ENCODE results near the gene HBEGF.

The HBEGF gene

DNA sequence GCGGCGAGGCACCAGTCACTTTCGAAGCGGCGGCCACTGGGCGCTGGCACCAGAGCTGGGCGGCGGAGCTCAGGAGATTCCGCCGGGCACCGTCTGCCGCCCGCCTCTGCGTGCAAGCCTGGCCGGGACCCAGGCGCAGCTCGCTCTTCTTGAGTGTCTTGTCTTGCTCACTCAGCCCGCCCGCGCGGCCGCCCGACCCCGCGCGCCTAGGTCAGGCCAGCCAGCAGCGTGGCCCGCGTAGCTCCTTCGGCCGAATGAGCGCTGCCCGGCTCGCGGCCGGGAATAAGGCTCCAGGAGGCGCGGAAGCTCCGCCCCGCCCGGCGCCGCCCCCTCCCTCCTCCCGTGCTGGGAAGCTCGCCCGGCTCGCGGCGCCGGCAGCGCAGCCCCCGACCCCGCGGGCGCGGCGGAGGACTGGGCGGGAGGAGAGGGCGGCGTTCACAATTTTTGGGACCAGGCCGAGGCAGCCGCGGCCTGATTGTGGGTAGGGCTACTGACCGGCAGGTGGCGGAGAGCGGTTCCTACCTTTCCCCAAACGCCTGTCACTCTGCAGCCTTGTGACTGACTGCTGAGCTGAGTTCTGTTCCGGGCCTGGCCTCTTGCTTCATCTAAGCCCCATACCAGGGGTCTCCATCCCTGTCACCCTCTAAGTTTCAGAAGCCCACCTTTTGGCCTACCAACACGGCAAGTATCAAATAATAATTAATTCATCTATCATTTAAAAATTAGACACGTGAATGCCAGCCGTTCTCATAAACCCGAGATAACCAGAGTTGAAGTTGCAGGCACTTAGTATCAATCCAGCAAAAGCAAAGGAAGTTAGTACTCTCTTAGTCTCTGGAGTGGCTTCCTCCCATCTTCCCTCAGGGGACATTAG, at the start of gene HBEGF:
TSS of gene HBEGF (minus strand) at position 256 of the 874 bp plus-strand sequence. CDS start 275 bp downstream, outside the sequence.
- DNase-seq = peak; percentile 58

DNA sequence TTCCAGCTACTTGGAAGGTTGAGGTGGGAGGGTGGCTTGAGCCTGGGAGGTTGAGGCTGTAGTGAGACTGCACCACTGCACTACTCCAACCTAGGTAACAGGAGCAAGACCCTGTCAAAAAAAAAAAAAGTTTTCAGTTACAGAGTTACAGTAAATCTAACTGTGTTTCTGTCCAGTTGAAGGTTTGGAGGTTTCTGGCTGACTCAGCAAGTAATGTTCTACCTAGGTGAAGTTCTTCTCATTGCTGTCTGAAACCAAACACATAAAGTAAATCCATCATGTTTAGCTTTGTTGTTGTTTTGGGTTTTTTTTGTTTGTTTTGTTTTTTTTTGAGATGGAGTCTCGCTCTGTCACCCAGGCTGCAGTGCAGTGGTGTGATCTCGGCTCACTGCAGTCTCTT, 47.3 kb upstream of the HBEGF start:
- DNase-seq = no peak

DNA sequence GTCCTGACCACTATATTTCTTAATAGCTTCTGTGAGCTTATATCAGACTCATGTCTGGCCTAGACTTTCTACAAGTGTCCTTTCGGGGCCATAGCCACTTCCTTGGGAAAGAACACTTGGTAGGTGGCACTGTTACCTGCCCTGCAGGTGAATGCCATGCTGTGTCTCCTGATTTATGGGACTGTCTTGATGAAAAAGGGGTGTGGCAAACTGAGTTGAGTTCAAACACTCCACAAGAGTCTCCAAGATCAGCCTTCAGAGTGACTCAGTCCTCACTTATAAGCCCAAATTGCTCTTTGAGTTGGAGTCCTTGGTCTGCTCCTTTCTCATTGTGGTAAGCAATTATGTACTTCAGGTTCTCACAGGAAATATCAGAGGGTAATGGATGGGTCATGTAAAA, 45.3 kb upstream of the HBEGF start:
- DNase-seq = no peak

DNA sequence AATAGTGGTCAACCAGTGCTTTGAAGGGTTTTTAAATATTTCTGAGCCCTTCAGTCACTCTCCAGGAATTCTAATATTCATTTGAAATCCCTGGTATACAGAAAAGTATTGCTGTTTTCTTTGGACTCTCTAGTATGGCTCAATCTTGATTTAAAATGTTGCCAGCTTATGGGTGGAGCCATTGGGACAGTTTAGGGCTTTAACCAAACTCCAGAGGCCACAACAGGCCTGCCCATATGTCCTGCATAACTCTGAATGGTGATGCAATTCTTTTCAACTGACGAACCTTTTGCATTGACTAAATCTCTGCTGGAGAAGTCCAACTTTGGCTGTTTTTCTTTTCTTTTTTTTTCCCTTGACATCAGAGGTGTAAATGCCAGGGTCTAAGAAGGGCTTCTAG, 44.9 kb upstream of the HBEGF start:
- no peak for DNase-seq

DNA sequence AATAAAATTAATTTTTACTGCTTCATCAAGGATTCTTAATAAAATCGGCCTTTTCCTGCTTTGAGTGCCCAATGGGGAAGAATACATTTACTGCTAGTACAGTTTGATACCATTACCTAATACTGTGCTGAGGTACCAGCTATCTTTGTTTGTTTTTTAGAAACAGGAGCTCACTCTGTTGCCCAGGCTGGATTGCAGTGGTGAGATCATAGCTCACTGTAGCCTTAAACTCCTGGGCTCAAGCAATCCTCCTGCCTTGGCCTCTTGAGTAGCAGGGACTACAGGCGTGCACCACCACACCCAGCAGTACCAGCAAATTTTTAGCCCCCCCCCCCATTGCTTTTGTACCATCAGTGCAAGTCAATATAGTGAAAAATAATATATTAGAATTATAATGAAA, 41.6 kb upstream of the HBEGF start:
- no peak for DNase-seq

DNA sequence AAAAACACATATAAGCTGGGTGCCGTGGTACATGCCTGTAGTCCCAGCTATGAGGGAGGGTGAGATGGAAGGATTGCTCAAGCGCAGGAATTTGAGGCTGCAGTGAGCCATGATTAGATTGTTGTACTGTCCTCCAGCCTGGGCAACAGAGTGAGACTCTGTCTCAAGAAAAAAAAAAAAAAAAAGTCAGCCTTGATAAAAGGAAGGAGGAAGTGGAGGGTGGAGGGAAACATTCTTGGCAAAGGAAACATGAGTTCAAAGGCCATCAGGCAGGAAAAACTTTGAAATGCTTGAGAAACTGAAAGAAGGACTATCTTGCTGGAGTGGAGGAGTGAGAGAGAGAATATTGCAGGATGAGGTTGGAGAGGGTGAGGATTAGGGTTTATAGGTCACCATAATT, 36.9 kb upstream of the HBEGF start:
- DNase-seq = no peak

DNA sequence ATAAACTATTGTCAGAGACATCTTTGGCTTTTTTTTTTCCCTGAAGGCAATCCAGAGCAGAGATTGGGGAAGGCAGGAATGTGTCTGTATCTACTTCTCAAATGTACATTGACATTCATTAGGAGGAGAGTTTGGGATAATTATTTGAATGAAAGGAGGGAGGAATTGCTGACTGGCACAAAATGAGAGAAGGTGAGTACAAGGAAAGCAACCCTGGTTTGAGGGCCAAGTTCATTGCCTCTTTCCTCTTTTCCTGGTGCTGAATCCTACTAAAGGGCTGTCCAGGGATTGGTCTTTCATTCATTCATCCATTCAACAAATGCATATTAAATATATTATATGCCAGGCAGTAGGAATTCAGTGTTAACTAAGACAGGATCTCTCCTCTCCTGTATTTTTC, 36.5 kb upstream of the HBEGF start:
- no peak for DNase-seq

GRCh38 chr5:140381972-140382371, 35.6 kb upstream of the HBEGF start:
- peak; percentile 45 for DNase-seq

DNA sequence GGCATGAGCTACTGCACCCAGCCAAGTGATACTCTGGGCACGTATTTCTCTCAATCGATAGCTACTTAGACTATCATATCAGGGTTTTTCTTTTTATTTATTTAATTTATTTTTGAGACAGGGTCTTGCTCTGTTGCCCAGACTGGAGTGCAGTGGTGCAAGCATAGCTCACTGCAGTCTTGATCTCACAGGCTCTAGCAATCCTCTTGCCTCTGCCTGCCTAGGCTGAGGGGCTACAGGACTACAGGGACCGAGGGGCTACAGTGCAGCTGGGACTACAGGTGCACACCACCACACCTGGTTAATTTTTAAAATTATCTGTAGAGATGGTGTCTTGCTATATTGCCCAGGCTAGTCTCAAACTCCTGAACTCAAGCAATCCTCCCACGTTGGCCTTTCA, 34.9 kb upstream of the HBEGF start:
- DNase-seq = no peak

- DNase-seq = peak; percentile 45
Measured at GRCh38 chr5:140372971-140373487, 26.6 kb upstream of the HBEGF start.

GRCh38 chr5:140371356-140372151, 25.2 kb upstream of the HBEGF start:
- DNase-seq = no peak

DNA sequence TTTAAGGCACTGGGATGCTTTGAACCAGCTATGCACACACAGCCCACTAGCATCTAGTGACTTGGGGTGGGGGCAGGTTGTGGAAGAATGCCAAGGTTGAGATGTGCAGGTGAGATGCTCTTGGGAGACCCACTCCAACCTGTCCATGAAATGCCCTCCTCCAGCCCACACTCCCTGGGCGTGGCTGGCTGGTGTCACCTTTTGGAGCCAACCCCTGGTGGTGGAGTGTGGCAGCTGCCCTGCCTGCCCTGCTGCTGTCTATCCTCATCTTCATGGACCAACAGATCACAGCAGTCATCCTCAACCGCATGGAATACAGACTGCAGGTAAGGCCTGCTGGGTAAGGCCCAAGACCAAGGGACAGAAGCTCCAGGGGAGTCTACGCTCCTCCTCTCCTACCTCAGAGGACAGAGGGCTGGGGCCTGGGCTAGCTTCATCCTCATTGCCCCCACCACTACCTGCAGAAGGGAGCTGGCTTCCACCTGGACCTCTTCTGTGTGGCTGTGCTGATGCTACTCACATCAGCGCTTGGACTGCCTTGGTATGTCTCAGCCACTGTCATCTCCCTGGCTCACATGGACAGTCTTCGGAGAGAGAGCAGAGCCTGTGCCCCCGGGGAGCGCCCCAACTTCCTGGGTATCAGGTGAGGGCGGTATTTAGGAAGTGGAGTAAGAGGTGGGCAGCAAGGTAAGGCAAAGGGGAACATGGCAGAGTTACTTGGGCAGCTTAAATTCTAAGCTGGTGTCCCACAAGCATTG, 21.0 kb upstream of the HBEGF start:
- DNase-seq = peak; percentile 23

DNA sequence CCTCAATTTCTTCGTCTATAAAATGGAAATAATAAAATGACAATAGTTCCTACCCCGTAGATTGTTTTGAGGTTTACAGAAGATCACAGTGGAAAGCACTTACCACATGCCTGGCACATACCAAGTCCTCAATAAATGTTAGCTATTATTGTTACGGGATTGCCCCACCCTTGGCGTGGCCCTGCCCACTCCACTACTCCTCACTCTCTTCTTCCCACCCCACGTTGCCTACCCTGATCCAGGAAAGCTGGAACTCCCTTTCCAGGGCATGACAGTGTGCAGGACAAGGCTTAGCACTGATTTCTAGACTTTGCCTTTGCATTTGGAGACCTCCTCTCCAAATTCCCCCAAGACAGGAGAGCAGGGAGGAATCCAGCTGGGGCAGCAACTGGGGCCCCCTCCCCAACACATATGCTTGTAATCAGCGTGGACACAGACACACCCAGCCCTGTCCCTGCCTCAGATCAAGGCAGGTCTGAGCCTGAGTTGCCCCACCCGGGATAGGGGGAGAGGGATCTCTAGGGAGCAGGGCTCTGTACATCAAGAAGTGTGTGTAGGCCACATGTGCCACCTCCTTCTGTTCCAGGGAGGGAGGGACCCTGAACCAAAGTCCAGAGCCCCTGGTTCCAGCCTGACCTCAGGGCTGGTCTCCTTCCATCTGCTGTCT, 20.3 kb upstream of the HBEGF start:
- no peak for DNase-seq

DNA sequence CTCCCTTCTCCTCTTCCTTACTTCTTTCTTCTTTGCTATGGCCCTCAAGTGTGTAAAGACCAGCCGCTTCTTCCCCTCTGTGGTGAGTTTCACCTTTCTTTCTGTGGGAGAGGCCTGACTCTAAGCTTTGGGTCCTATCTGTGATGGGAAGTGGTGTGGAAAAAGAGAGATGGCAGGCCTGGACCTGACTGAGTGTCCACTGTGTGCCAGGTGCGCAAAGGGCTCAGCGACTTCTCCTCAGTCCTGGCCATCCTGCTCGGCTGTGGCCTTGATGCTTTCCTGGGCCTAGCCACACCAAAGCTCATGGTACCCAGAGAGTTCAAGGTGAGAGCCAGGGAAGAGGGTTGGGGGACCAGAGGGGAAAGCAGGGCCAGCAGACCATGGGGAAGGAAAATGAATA, 19.5 kb upstream of the HBEGF start:
- no peak for DNase-seq

DNA sequence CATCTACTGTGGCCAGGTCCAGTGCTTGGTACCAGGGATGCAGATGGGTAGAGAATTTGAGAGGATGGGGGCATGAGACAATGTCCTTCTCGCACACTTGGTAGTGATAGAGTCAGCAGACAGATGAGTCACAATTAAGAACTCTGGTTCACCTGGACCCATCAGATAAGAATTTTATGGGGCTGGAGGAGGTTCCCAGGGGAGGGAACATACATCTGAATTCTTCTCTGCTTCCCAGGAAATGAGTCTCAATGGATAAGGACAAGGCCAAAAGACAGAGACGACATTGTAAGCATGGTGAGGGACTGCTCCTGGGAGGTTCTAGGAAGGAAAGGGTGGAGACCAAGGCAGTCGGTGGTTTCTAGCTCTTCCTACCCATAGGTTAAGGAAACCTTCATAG, 18.9 kb upstream of the HBEGF start:
- DNase-seq = no peak

GRCh38 chr5:140364472-140364765, 18.0 kb upstream of the HBEGF start:
- DNase-seq = no peak

GRCh38 chr5:140363631-140364471, 17.4 kb upstream of the HBEGF start:
- no peak for DNase-seq

GRCh38 chr5:140362875-140363630, 16.6 kb upstream of the HBEGF start:
- peak; percentile 92 for DNase-seq

DNA sequence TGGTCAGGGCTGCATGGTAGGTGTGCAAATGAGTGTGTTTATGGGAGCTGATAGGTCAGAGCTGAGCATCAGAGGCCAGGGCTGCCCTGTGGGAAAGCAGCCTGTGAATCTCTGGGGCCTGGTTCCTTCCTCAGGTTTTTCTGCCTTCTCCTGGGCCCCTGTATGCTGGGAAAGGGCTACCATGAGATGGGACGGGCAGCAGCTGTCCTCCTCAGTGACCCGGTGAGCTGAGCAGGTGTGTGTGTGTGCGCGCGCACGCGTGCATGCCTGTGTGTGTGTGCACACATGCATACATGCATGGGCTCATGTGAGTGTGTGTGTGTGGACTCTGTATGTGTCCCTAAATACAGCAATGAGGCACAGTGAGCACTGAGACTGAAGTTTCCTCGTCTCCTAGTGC, 15.9 kb upstream of the HBEGF start:
- no peak for DNase-seq

DNA sequence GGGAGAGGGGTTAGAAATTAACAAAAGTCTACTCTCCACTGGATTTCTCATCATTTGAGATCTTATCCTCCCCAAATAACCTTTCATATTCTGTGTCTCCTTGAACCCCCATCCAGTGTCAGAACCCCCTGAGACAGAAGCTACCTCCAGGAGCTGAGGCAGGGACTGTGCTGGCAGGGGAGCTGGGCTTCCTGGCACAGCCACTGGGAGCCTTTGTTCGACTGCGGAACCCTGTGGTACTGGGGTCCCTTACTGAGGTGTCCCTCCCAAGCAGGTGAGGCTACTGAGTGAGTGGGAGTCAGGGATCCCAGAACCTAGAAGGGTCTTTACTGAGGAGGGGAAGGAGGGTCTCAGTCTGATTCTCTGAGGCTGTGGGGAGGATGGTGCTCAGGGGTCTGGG, 15.5 kb upstream of the HBEGF start:
- DNase-seq = no peak
